Measurements from ENCODE around the gene BCKDHB. TPM values are rescaled to one million over a fixed set of nuclear protein-coding genes. Genes with fewer than 3 reads are reported as not detected.

BCKDHB gene
- total RNA-seq, 1 donor from 2014 or later = 12.9 TPM

DNA sequence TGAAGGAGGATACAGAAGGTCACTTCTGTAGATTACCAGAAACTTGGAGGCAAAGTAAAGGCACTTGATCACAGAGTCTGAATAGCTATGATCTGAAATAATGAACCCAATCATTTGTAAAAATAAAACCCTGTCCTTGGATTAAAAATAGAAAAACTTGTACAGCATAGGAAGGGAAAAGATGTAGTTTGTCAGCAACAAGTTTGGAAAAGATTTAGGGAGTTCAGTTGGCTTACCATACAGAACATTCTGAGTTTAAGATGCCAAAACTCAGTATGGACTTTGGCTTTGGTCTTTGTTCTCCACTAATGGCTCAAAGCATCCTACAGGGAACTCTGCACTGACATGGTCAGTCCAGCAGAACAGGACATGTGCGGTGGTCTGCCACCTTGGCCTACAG, 240.6 kb downstream of the BCKDHB start:
- peaks cover 45% of the 10 kb centered on the region for H3K4me1 Mint-ChIP-seq (ENCODE audit: low read depth)

DNA sequence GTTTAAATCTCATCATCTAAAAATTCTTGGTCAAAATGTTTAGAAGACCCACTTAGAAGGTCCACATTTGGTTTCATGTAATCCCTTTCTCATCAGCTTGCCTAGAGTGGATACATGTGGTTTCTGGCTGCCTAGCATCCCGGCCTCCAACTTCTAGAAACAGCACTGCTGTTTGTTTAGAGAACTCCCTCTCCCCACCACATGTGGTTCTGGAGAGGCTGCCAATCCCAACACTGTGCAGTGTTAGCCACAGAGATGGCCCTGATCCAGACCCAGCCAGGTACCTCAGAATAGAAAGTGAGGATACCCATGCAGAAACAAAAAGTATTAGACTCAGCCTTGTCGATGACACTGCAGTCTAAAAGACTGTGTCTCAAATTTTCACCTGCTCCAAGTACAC, 241.8 kb downstream of the BCKDHB start:
- Mint-ChIP-seq H3K27ac (ENCODE audit: unreplicated experiment) (no peak overlapping the region), H3K4me1 (ENCODE audit: low read depth) (peaks cover 40% of the 10 kb centered on the region), H3K36me3 (ENCODE audit: low read depth) (peaks cover 3% of the 10 kb centered on the region), H3K4me3 (ENCODE audit: unreplicated experiment) (no peak overlapping the region), H3K9me3 (ENCODE audit: low read depth) (no peaks in the 10 kb centered on the region), H3K27me3 (ENCODE audit: low read depth) (no peaks in the 10 kb centered on the region)
- TF ChIP-seq, protein P1, sequence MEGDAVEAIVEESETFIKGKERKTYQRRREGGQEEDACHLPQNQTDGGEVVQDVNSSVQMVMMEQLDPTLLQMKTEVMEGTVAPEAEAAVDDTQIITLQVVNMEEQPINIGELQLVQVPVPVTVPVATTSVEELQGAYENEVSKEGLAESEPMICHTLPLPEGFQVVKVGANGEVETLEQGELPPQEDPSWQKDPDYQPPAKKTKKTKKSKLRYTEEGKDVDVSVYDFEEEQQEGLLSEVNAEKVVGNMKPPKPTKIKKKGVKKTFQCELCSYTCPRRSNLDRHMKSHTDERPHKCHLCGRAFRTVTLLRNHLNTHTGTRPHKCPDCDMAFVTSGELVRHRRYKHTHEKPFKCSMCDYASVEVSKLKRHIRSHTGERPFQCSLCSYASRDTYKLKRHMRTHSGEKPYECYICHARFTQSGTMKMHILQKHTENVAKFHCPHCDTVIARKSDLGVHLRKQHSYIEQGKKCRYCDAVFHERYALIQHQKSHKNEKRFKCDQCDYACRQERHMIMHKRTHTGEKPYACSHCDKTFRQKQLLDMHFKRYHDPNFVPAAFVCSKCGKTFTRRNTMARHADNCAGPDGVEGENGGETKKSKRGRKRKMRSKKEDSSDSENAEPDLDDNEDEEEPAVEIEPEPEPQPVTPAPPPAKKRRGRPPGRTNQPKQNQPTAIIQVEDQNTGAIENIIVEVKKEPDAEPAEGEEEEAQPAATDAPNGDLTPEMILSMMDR (IDR thresholded peaks at IDR 0.05) = no peak
- no peak for DNase-seq (ENCODE audit: low spot score)

More for the DNA sequence above, 240.6 kb downstream of the BCKDHB start:
- H3K27me3 Mint-ChIP-seq (ENCODE audit: low read depth) = no peaks in the 10 kb centered on the region
- no peak overlapping the region for H3K4me3 Mint-ChIP-seq (ENCODE audit: unreplicated experiment)
- DNase-seq (ENCODE audit: low spot score) = no peak
- H3K9me3 Mint-ChIP-seq (ENCODE audit: low read depth) = no peaks in the 10 kb centered on the region
- TF ChIP-seq, protein P1 (IDR thresholded peaks at IDR 0.05) = no peak
- H3K36me3 Mint-ChIP-seq (ENCODE audit: low read depth) = peaks cover 1% of the 10 kb centered on the region
- no peak overlapping the region for H3K27ac Mint-ChIP-seq (ENCODE audit: unreplicated experiment)

DNA sequence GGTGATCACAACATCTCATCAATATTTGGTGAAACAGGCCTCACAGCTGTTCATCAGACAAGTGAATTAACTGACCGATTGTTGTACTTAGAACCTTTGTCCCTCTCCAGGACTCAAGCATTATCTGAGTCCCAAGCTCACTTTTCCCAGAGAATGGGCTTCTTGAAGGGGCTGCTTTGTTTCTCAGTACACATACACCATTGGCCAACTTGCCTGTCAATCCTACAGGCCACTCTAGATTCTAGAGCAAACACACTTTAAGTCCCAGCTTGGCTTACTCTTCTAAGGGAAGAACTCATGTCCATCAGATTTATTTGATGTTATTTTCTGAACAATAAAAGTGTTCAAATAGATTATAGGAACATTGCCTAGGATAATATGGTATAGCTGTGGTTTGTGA, 249.5 kb downstream of the BCKDHB start:
- TF ChIP-seq, protein P1 (IDR thresholded peaks at IDR 0.05) = no peak
- Mint-ChIP-seq H3K36me3 (ENCODE audit: low read depth) (peaks cover 11% of the 10 kb centered on the region), H3K4me1 (ENCODE audit: low read depth) (peaks cover 5% of the 10 kb centered on the region), H3K9me3 (ENCODE audit: low read depth) (no peaks in the 10 kb centered on the region), H3K27ac (ENCODE audit: unreplicated experiment) (no peak overlapping the region), H3K27me3 (ENCODE audit: low read depth) (no peaks in the 10 kb centered on the region), H3K4me3 (ENCODE audit: unreplicated experiment) (no peak overlapping the region)
- no peak for DNase-seq (ENCODE audit: low spot score)

DNA sequence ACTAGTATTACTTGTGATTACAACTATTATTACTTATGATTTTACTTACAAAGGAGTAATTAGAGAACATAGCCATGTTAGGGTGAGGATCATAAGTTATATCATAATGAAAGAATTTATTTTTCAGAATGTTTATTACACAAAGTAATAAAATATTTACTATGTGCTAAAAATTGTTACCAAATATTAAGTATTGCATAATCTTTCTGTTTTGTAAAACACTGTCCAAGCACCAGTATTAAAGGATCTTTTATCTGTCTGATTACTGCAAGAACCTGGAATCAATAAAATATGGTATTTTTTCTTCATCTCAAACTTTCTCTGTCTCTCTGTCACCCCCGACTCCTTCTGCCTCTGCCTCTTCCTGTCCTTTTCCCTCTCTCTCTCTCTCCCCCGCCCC, 250.1 kb downstream of the BCKDHB start:
- DNase-seq (ENCODE audit: low spot score) = no peak
- TF ChIP-seq, protein P1 (IDR thresholded peaks at IDR 0.05) = no peak
- Mint-ChIP-seq H3K27ac (ENCODE audit: unreplicated experiment) (no peak overlapping the region), H3K4me1 (ENCODE audit: low read depth) (peaks cover 2% of the 10 kb centered on the region), H3K9me3 (ENCODE audit: low read depth) (no peaks in the 10 kb centered on the region), H3K36me3 (ENCODE audit: low read depth) (peaks cover 11% of the 10 kb centered on the region), H3K4me3 (ENCODE audit: unreplicated experiment) (no peak overlapping the region), H3K27me3 (ENCODE audit: low read depth) (no peaks in the 10 kb centered on the region)

DNA sequence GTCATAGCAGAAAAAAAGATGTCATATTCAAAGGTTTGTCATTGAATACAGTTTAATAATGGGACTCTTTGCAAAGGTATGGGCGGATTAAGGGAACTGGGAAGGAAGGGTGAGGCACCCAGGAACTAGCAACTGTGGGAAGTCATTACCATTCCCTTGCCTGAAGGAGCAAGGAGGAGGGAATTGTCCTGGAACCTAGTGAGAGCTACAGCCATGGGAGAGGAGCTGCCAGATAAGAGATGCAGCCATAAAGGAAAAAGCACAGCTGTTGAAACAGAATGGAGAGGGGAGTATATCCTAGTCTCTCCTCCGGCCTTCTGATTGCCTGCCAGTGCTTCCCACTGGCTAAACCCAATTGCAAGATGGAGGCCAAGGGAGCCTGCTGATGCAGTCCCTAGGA, 250.6 kb downstream of the BCKDHB start:
- Mint-ChIP-seq H3K4me1 (ENCODE audit: low read depth) (peaks cover 2% of the 10 kb centered on the region), H3K27me3 (ENCODE audit: low read depth) (no peaks in the 10 kb centered on the region), H3K9me3 (ENCODE audit: low read depth) (no peaks in the 10 kb centered on the region), H3K27ac (ENCODE audit: unreplicated experiment) (no peak overlapping the region), H3K36me3 (ENCODE audit: low read depth) (peaks cover 11% of the 10 kb centered on the region), H3K4me3 (ENCODE audit: unreplicated experiment) (no peak overlapping the region)
- TF ChIP-seq, protein P1 (IDR thresholded peaks at IDR 0.05) = no peak
- no peak for DNase-seq (ENCODE audit: low spot score)
